ENCODE data around the gene ANKRD6.

DNA sequence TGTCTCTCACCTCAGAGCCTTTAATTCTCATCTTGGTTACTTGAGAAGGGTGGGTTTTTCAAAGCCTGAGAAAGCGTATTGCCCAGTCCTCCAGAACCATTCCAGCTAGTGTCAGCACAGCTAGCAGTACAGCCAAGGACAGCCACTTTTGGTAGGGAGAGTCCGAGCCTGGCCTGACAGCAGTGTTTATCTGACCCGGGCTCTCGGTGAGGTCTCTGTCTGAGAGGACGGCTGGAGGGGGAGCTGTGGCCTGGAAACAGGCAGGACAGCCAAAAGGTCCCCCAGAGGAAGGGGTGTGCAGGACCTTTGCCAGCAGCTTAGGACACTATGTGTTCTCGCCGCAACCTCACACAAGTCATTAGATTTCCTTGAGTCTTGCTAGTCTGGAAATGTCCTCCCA lies 166.8 kb downstream of the ANKRD6 start:
- TF ChIP-seq FOXM1 (IDR thresholded peaks at IDR 0.05; ENCODE audit: borderline replicate concordance) (no peak), BHLHE40 (IDR thresholded peaks at IDR 0.05; ENCODE audit: borderline replicate concordance) (no peak), ELF4 (IDR thresholded peaks at IDR 0.05) (no peak), PKNOX1 (IDR thresholded peaks at IDR 0.05) (no peak), NFRKB (IDR thresholded peaks at IDR 0.05) (no peak), FOXA1 (IDR thresholded peaks at IDR 0.05) (no peak), FOXK2 (IDR thresholded peaks at IDR 0.05) (no peak), TARDBP (IDR thresholded peaks at IDR 0.05) (no peak), SP1 (IDR thresholded peaks at IDR 0.05) (no peak), SUZ12 (IDR thresholded peaks at IDR 0.05) (no peak), HDGF (IDR thresholded peaks at IDR 0.05; ENCODE audit: borderline replicate concordance) (no peak), ARNT (IDR thresholded peaks at IDR 0.05) (no peak), L3MBTL2 (conservative IDR thresholded peaks at IDR 0.05) (no peak), LEF1 (IDR thresholded peaks at IDR 0.05; ENCODE audit: borderline replicate concordance) (no peak)
